SK-N-MC (cell line): Measurements from ENCODE around the gene TXNRD1.

Source experiments
- EZH2 ChIP-seq: fragments of 200-600 bp; sonication (generic); IDR thresholded peaks from one replicate; pipeline ENCODE4 v1.6.1; 2017; ENCODE audit warnings: antibody characterized with exemption
- FOXP2 ChIP-seq: optimal IDR thresholded peaks from 2 replicates; pipeline ENCODE3; 2011; ENCODE audit warnings: mild to moderate bottlenecking, moderate library complexity; ENCODE audit not compliant: insufficient read depth; ENCODE audit errors: extremely low read length, control extremely low read depth
- POLR2AphosphoS5 ChIP-seq: IDR thresholded peaks from 2 replicates; pipeline ENCODE4 v1.6.1; 2012; ENCODE audit warnings: mild to moderate bottlenecking, low read depth, low read length, borderline replicate concordance

DNA sequence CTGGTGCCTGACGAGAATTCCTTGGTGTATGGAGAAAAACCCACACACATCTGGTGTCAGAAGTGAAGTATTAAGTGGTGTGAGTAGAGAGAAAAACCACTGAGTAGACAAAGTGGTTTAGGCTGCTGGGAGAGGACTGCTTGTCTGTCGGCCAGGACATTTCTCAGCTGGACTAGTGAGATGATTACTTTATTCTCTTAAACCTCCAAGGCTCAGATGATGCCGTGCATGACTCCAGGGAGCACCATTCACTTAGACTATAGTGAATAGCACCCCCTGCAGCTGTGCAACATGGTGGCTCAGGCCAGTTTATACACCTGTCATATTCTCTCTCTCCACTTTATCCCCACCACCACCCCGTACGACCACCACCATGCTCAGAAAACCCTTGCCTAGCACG lies 49.1 kb upstream of the TXNRD1 start:
- TF ChIP-seq POLR2AphosphoS5 (no peak), EZH2 (no peak), FOXP2 (no peak)
